Lung (tissue), 12 donors: ENCODE data around the gene TCF7. TPM values are rescaled to one million over a fixed set of nuclear protein-coding genes. Genes with fewer than 3 reads are reported as not detected.

Source experiments
- ATAC-seq: fragments of 200-7000 bp; cut with Tn5 transposase; one replicate; pipeline ENCODE4 v1.9.1; 2020; ENCODE audit warnings: moderate number of reproducible peaks; ENCODE audit not compliant: insufficient read depth, low FRiP score
- DNase-seq, 3 donors: peaks; one replicate each; pipeline ENCODE4 v3.0.0-alpha.2; 2013 to 2017
- H3K27ac ChIP-seq, 2 donors: one replicate each; pipeline ENCODE4 v1.5.1; 2013; ENCODE audit warnings: mild to moderate bottlenecking in 2 of 2, moderate library complexity in 2 of 2, control low read depth in 1 of 2, inconsistent platforms in 1 of 2, low read depth in 1 of 2, low read length in 1 of 2
- H3K27me3 ChIP-seq, 3 donors: one replicate each; pipeline ENCODE4 v1.5.1; 2013; ENCODE audit warnings: low read length in 2 of 3; ENCODE audit not compliant: control insufficient read depth in 3 of 3, insufficient read depth in 3 of 3
- H3K36me3 ChIP-seq, 4 donors: one replicate each; pipeline ENCODE4 v1.5.1; 2013; ENCODE audit warnings: low read length in 4 of 4, mild to moderate bottlenecking in 1 of 4, moderate library complexity in 1 of 4; ENCODE audit not compliant: control insufficient read depth in 4 of 4, insufficient read depth in 4 of 4
- H3K4me1 ChIP-seq, 5 donors: one replicate each; pipeline ENCODE4 v1.5.1; 2013; ENCODE audit warnings: low read length in 5 of 5, mild to moderate bottlenecking in 2 of 5, moderate library complexity in 1 of 5; ENCODE audit not compliant: control insufficient read depth in 5 of 5, insufficient read depth in 5 of 5
- H3K4me3 ChIP-seq: one replicate; pipeline ENCODE4 v1.5.1; 2013; ENCODE audit warnings: mild to moderate bottlenecking, control low read depth, moderate library complexity
- H3K9ac ChIP-seq, 2 donors: one replicate each; pipeline ENCODE4 v1.5.1; 2013; ENCODE audit warnings: low read length in 2 of 2, control low read depth in 1 of 2; ENCODE audit not compliant: insufficient read depth in 1 of 2
- H3K9me3 ChIP-seq, 4 donors: one replicate each; pipeline ENCODE4 v1.5.1; 2013; ENCODE audit warnings: low read length in 3 of 4, mild to moderate bottlenecking in 1 of 4, moderate library complexity in 1 of 4; ENCODE audit not compliant: control insufficient read depth in 4 of 4, insufficient read depth in 3 of 4
- WGBS, 2 donors: extraction: QIAGEN DNeasy Blood & Tissue Kit; methylation state at CpG; one replicate each; pipeline ENCODE4 v1.1.7; 2013; 5-methylcytosine and 5-hydroxymethylcytosine counted together
- polyA plus RNA-seq, 2 donors: library from polyadenylated mRNA; stranded (reverse); fragments of 200-250 nt; gene quantifications; one replicate each; pipeline ENCODE4 v1.2.1, GENCODE V29; 2013
- total RNA-seq, 2 donors: library from RNA; depleted of rRNA in 1 of 2; stranded (reverse); fragments of >200 nt in 1 of 2; gene quantifications; one replicate each; pipeline ENCODE4 v1.2.1, GENCODE V29; 2014 to 2021
- TF ChIP-seq, protein P1 (sequence below): IDR thresholded peaks from 2 replicates; pipeline ENCODE4 v1.5.1; 2012; ENCODE audit warnings: mild to moderate bottlenecking; ENCODE audit errors: control extremely low read depth, extremely low read depth
- donor health status: control.
- donor health status: control.
- donor health status: Bipolar disorder and iron deficiency.
- donor health status: healthy.
- donor health status: DM: yes; HTN: yes; CAD: no.

TCF7 gene
- total and polyA plus RNA-seq, 4 donors, result 2.9 to 6.0 (median 3.4) TPM

DNA sequence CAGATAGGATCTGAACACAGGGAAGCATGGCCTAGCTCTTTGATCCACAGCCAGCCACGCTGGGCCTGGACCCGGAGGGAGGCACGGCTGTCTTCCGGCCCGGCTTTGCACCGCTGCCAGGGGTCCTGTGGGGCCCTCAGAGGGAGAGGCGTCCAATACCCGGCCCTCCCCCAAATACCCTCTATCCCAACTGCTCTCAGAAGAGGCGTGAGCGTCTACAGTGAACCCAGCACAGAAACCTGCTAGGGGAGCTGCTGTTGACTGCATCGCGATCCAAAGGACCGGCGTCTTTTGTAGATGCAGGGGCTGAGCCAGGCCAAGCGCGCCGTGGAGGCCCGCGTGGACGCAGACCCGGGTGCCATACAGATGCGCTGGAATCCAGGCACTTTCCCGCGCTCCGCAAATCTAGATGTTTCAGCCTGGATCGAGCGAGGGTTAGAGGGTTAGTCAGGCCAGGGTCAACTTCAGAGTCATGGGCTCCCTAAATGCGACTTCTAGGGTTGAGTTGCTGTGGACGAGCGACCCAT, 1.1 kb upstream of the TCF7 start:
- ATAC-seq (no peak), DNase-seq (peak; percentile 48 to 58 (median 54))
- Histone ChIP-seq H3K36me3 (peaks cover 0 to 2% (median 0%) of the 10 kb centered on the region in 4 donors), H3K4me3 (no peak overlapping the region), H3K4me1 (peaks cover 0 to 15% (median 4%) of the 10 kb centered on the region in 5 donors), H3K27ac (no peak overlapping the region), H3K27me3 (peaks cover 0 to 11% (median 10%) of the 10 kb centered on the region in 3 donors), H3K9me3 (no peaks in the 10 kb centered on the region), H3K9ac (no peak overlapping the region)
- WGBS, 2 donors, result 16 to 26% methylated on average over 30 of the region's 30 CpGs
- TF ChIP-seq, protein P1, sequence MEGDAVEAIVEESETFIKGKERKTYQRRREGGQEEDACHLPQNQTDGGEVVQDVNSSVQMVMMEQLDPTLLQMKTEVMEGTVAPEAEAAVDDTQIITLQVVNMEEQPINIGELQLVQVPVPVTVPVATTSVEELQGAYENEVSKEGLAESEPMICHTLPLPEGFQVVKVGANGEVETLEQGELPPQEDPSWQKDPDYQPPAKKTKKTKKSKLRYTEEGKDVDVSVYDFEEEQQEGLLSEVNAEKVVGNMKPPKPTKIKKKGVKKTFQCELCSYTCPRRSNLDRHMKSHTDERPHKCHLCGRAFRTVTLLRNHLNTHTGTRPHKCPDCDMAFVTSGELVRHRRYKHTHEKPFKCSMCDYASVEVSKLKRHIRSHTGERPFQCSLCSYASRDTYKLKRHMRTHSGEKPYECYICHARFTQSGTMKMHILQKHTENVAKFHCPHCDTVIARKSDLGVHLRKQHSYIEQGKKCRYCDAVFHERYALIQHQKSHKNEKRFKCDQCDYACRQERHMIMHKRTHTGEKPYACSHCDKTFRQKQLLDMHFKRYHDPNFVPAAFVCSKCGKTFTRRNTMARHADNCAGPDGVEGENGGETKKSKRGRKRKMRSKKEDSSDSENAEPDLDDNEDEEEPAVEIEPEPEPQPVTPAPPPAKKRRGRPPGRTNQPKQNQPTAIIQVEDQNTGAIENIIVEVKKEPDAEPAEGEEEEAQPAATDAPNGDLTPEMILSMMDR, result no peak

DNA sequence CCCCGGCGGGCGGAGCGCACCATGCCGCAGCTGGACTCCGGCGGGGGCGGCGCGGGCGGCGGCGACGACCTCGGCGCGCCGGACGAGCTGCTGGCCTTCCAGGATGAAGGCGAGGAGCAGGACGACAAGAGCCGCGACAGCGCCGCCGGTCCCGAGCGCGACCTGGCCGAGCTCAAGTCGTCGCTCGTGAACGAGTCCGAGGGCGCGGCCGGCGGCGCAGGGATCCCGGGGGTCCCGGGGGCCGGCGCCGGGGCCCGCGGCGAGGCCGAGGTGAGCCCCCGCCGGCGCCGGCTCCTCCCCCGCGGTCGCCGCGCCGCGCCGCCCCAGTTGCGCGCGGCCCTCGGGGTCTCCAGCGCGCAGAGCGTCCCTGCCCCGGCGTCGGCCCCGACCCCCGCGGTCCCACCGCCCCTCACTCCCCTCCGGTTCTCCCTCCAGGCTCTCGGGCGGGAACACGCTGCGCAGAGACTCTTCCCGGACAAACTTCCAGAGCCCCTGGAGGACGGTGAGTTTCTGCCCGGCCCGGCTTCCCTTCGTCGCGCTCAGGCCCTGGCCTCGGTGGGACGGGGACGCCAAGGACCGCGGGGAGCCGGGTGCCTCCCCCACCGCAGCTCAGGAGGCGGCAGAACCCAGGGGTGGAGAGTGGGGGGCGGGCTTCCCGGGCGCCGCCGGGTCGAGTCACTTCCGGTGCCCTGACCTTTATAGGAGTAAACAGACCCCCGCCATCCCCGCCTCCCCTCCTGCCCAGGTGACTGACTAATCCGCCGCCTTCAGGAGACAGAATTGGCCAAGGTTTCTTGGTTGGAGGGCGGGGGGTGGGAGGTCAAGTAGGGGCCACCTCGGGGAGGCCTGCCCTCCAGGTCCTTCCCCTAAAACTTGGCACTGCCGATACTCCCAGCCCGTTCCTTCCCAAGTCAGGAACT, 665 bp downstream of the TCF7 start:
- H3K9ac ChIP-seq, result no peak overlapping the region
- H3K27me3 ChIP-seq, result peaks cover 0 to 11% (median 10%) of the 10 kb centered on the region in 3 donors
- TF ChIP-seq, protein P1, result no peak
- H3K4me3 ChIP-seq, result peak overlapping the region; percentile 41
- DNase-seq, result peak in 2 of 3 donors; percentile 24 to 41
- peak overlapping the region in 1 of 2 donors; percentile 33 for H3K27ac ChIP-seq
- 3% methylated on average over 53 to 110 of the region's 110 CpGs for WGBS, 2 donors
- H3K36me3 ChIP-seq, result peaks cover 0 to 2% (median 0%) of the 10 kb centered on the region in 4 donors
- ATAC-seq, result no peak
- no peaks in the 10 kb centered on the region for H3K9me3 ChIP-seq
- peaks cover 0 to 15% (median 4%) of the 10 kb centered on the region in 5 donors for H3K4me1 ChIP-seq

DNA sequence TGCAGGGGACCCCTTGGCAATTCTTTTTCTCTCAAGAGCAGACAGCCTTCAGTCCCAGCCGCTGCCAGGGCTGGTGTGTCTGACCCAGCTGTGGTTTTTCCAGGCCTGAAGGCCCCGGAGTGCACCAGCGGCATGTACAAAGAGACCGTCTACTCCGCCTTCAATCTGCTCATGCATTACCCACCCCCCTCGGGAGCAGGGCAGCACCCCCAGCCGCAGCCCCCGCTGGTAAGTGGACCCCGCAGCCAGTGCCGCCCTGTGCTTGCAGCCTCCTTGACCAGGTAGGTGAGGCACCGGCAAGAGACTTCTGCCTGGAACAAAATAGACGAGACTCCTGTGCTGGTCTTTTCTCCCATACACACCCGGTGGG, 1.3 kb downstream of the TCF7 start:
- DNase-seq (peak in 2 of 3 donors; percentile 41 to 47), ATAC-seq (no peak)
- no peak overlapping the region for H3K9ac ChIP-seq
- H3K36me3 ChIP-seq, result peaks cover 0 to 2% (median under 1%) of the 10 kb centered on the region in 4 donors
- WGBS, 2 donors, result 49 to 60% methylated on average over 13 of the region's 13 CpGs
- H3K9me3 ChIP-seq, result no peaks in the 10 kb centered on the region
- H3K27me3 ChIP-seq, result peaks cover 0 to 11% (median 10%) of the 10 kb centered on the region in 3 donors
- H3K4me1 ChIP-seq, result peaks cover 0 to 15% (median 4%) of the 10 kb centered on the region in 5 donors
- TF ChIP-seq, protein P1, result no peak
- no peak overlapping the region for H3K4me3 ChIP-seq
- no peak overlapping the region for H3K27ac ChIP-seq
